Keratinocyte (primary cell): ENCODE results near the gene TBX18. TPM values are rescaled to one million over a fixed set of nuclear protein-coding genes. Genes with fewer than 3 reads are reported as not detected.

Experiments
- DNase-seq: peaks from one replicate; pipeline ENCODE4 v3.0.0-alpha.2; 2011; ENCODE audit warnings: low read depth, missing footprints, low spot score
- FAIRE-seq: peaks from 2 replicates; lab custom pipeline; 2011; peaks lifted over from hg19 to GRCh38; lab: Jason Lieb, UNC
- H2AFZ ChIP-seq: 2 replicates; pipeline ENCODE4 v1.6.0; 2012; ENCODE audit warnings: low read length, control low read depth, inconsistent platforms; ENCODE audit not compliant: control insufficient read depth
- H3K27ac ChIP-seq: 2 replicates; pipeline ENCODE4 v1.5.1; 2011; ENCODE audit warnings: low read length; ENCODE audit not compliant: control insufficient read depth, insufficient read depth
- H3K27me3 ChIP-seq: 3 replicates; pipeline ENCODE4 v1.6.0; 2011; ENCODE audit warnings: low read length; ENCODE audit not compliant: control insufficient read depth, insufficient read depth; ENCODE audit errors: extremely low read depth
- H3K36me3 ChIP-seq, 2 experiments: 2 replicates in 1 of 2; 3 replicates in 1 of 2; pipeline ENCODE4 v1.5.1; 2011; ENCODE audit warnings: low read length in 2 of 2, mild to moderate bottlenecking in 1 of 2; ENCODE audit not compliant: control insufficient read depth in 2 of 2, insufficient read depth in 2 of 2; ENCODE audit errors: extremely low read depth in 1 of 2
- H3K4me1 ChIP-seq: 3 replicates; pipeline ENCODE4 v1.5.1; 2011; ENCODE audit warnings: low read length; ENCODE audit not compliant: control insufficient read depth, insufficient read depth; ENCODE audit errors: extremely low read depth
- H3K4me2 ChIP-seq: 3 replicates; pipeline ENCODE4 v1.6.0; 2011; ENCODE audit warnings: low read depth, low read length; ENCODE audit not compliant: control insufficient read depth, insufficient read depth; ENCODE audit errors: extremely low read depth
- H3K4me3 ChIP-seq, 3 experiments: fragments of 200-600 bp in 1 of 3; sonication (generic) in 1 of 3; 2 replicates in 2 of 3; 3 replicates in 1 of 3; pipeline ENCODE4 v1.5.1; 2011 to 2016; ENCODE audit warnings: low read length in 3 of 3, mild to moderate bottlenecking in 3 of 3, control low read depth in 2 of 3, inconsistent platforms in 1 of 3, low read depth in 1 of 3, mixed read lengths in 1 of 3, mixed run types in 1 of 3, moderate library complexity in 1 of 3; ENCODE audit not compliant: control insufficient read depth in 2 of 3, insufficient read depth in 2 of 3; ENCODE audit errors: extremely low read depth in 1 of 3
- H3K79me2 ChIP-seq: 2 replicates; pipeline ENCODE4 v1.6.0; 2012; ENCODE audit warnings: low read length; ENCODE audit not compliant: control insufficient read depth, insufficient read depth
- H3K9ac ChIP-seq: 3 replicates; pipeline ENCODE4 v1.6.0; 2011; ENCODE audit warnings: low read length; ENCODE audit not compliant: control insufficient read depth, insufficient read depth; ENCODE audit errors: extremely low read depth
- H3K9me1 ChIP-seq: 3 replicates; pipeline ENCODE4 v1.6.0; 2011; ENCODE audit warnings: low read length; ENCODE audit not compliant: control insufficient read depth, insufficient read depth; ENCODE audit errors: extremely low read depth
- H3K9me3 ChIP-seq: 2 replicates; pipeline ENCODE4 v1.5.1; 2012; ENCODE audit warnings: low read depth, low read length; ENCODE audit not compliant: control insufficient read depth
- H4K20me1 ChIP-seq: 3 replicates; pipeline ENCODE4 v1.6.0; 2011; ENCODE audit warnings: low read length; ENCODE audit not compliant: control insufficient read depth, insufficient read depth; ENCODE audit errors: extremely low read depth
- CTCF ChIP-seq, 3 experiments: IDR thresholded peaks in 1 of 3; conservative IDR thresholded peaks in 1 of 3; optimal IDR thresholded peaks in 1 of 3; 2 replicates in 2 of 3; 3 replicates in 1 of 3; pipeline versions ENCODE3 to v1.5.1; 2011; ENCODE audit warnings: low read length in 3 of 3, mild to moderate bottlenecking in 3 of 3, moderate library complexity in 2 of 3, control low read depth in 1 of 3, inconsistent platforms in 1 of 3; ENCODE audit not compliant: insufficient read depth in 2 of 3; ENCODE audit errors: extremely low read depth in 1 of 3
- EZH2 ChIP-seq: IDR thresholded peaks from one replicate; pipeline ENCODE4 v1.6.1; 2012; ENCODE audit warnings: inconsistent platforms, mild to moderate bottlenecking, low read length, moderate library complexity
- dilution Hi-C: fragments of 300-500 bp; cut with MboI; formaldehyde crosslinking; loops from one replicate; pipeline ENCODE4 v1.7.0; 2020; ENCODE audit warnings: low sequenced_read_pairs; ENCODE audit not compliant: extremely low pct_ligation_motif_present
- polyA plus RNA-seq, 5 experiments: library from polyadenylated mRNA; depleted of rRNA in 3 of 5; stranded (reverse) in 3 of 5; stranded (forward) in 1 of 5; unstranded in 1 of 5; fragments of >200 nt; gene quantifications; 1 replicate in 1 of 5; 2 replicates in 3 of 5; 3 replicates in 1 of 5; pipeline versions ENCODE4 v1.2.1 to v1.2.3, GENCODE V29; 2011 to 2012; ENCODE audit warnings: missing spikeins in 2 of 5, low read depth in 1 of 5, low replicate concordance in 1 of 5

Gene TBX18
- polyA plus RNA-seq, 1 donor (not counting 4 experiments of a cell fraction or from before 2014, with no cell fraction given) = 0.03 TPM

- no peaks in the 10 kb centered on the region for H3K36me3 ChIP-seq
- no peak overlapping the region for H3K27ac ChIP-seq
- DNase-seq = no peak
- dilution Hi-C loops = no loop called here
- H4K20me1 ChIP-seq = no peaks in the 10 kb centered on the region
- H3K79me2 ChIP-seq = no peaks in the 10 kb centered on the region
- H3K9me1 ChIP-seq = no peaks in the 10 kb centered on the region
- H3K27me3 ChIP-seq = no peaks in the 10 kb centered on the region
- H3K9ac ChIP-seq = no peak overlapping the region
- no peak overlapping the region for H3K4me3 ChIP-seq
- no peak overlapping the region for H3K4me2 ChIP-seq
- no peaks in the 10 kb centered on the region for H3K9me3 ChIP-seq
- FAIRE-seq = no peak
- no peak overlapping the region for H2AFZ ChIP-seq
- TF ChIP-seq EZH2 (no peak), CTCF (optimal IDR thresholded peaks at IDR 0.05 in 1 of 3, IDR thresholded peaks at IDR 0.05 in 1 of 3, conservative IDR thresholded peaks at IDR 0.05 in 1 of 3; ENCODE audit: extremely low read depth in 1 of 3, insufficient read depth in 2 of 3, low read length in 3 of 3) (no peak)
- no peaks in the 10 kb centered on the region for H3K4me1 ChIP-seq
Measured at GRCh38 chr6:84681693-84682326, 82.6 kb downstream of the TBX18 start.

GRCh38 chr6:84675651-84676050 is 88.7 kb downstream of the TBX18 start:
- TF ChIP-seq EZH2 = no peak
- no peak for TF ChIP-seq CTCF (optimal IDR thresholded peaks at IDR 0.05 in 1 of 3, IDR thresholded peaks at IDR 0.05 in 1 of 3, conservative IDR thresholded peaks at IDR 0.05 in 1 of 3; ENCODE audit: extremely low read depth in 1 of 3, insufficient read depth in 2 of 3, low read length in 3 of 3)
- Histone ChIP-seq H3K4me1 (no peaks in the 10 kb centered on the region), H3K79me2 (no peaks in the 10 kb centered on the region), H3K36me3 (no peaks in the 10 kb centered on the region), H3K9me3 (no peaks in the 10 kb centered on the region), H3K4me3 (no peak overlapping the region), H3K27me3 (no peaks in the 10 kb centered on the region), H2AFZ (no peak overlapping the region), H3K4me2 (no peak overlapping the region), H3K9me1 (no peaks in the 10 kb centered on the region), H3K9ac (no peak overlapping the region), H3K27ac (no peak overlapping the region), H4K20me1 (no peaks in the 10 kb centered on the region)
- no peak for DNase-seq
- dilution Hi-C loops = no loop called here
- no peak for FAIRE-seq
